Fibroblast of villous mesenchyme (primary cell): ENCODE results near the gene SCAND1. TPM values are rescaled to one million over a fixed set of nuclear protein-coding genes. Genes with fewer than 3 reads are reported as not detected.
"Not testable (repeated sequence)": the region's sequence is repeated elsewhere in the genome, so short reads cannot be mapped to it uniquely, and the experiment has no call there.

Experiments
- DNase-seq: peaks from one replicate; pipeline ENCODE4 v3.0.0-alpha.2; 2010; ENCODE audit warnings: low read depth
- H3K4me3 ChIP-seq: 2 replicates; pipeline ENCODE4 v1.5.1; 2011; ENCODE audit warnings: low read depth, mild to moderate bottlenecking, low read length
- CTCF ChIP-seq: IDR thresholded peaks from 2 replicates; pipeline ENCODE4 v1.5.1; 2012; ENCODE audit warnings: low read depth, mild to moderate bottlenecking, low read length; ENCODE audit not compliant: insufficient read depth
- total RNA-seq: library from RNA; depleted of rRNA; stranded (reverse); fragments of >200 nt; gene quantifications from 2 replicates; pipeline ENCODE4 v1.2.3, GENCODE V29; 2012

SCAND1 gene
- total RNA-seq, 1 donor, result 41.0 TPM

- H3K4me3 ChIP-seq, result peak overlapping the region; percentile 95
- TF ChIP-seq CTCF, result no peak
- DNase-seq, result peak; percentile 55
Measured at GRCh38 chr20:35952480-35953386, 1.6 kb downstream of the SCAND1 start.

GRCh38 chr20:35952080-35952479 is 2.2 kb downstream of the SCAND1 start:
- H3K4me3 ChIP-seq, DNase-seq: not testable (repeated sequence)

DNA sequence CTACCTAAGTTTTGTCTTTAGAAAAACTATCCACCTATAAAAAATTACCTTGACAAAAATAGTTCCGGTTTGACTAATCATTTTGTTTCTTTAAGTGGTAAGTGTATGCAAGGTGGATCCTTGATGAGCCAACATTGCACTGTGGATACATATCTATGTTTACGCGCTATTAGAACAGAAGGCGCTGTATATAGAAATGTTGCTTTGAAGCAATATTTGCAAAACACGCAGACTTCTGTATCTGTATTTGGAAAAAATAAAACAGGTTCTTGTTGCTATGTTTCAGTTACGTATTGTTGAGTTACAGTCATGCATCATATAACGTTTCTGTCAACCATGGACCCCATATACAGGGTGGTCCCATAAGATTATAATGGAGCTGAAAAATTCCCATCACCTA is 4.2 kb downstream of the SCAND1 start:
- no peak for TF ChIP-seq CTCF
- no peak overlapping the region for H3K4me3 ChIP-seq
- no peak for DNase-seq

- no peak for DNase-seq
- TF ChIP-seq CTCF, result no peak
- no peak overlapping the region for H3K4me3 ChIP-seq
Measured at GRCh38 chr20:35947907-35948306, 6.4 kb downstream of the SCAND1 start.

DNA sequence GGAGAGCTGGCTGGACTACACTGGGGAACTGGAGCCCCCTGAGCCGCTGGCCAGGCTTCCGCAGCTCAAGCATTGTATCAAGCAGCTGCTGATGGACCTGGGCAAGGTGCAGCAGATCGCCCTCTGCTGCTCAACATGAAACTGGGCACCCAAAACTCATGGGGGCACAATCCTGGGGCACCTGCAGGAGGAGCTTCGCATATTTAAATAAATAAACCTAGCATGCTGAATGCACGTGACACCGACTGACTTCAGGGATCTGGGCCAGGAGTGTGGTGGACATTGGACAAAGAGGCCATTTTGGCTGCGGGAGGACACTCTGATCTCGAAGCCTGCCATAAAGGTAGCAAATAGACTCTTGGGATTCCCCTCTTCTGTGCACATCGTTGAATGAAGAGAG is 6.8 kb downstream of the SCAND1 start:
- TF ChIP-seq CTCF, result peak; percentile 41
- peak; percentile 13 for DNase-seq
- no peak overlapping the region for H3K4me3 ChIP-seq

DNA sequence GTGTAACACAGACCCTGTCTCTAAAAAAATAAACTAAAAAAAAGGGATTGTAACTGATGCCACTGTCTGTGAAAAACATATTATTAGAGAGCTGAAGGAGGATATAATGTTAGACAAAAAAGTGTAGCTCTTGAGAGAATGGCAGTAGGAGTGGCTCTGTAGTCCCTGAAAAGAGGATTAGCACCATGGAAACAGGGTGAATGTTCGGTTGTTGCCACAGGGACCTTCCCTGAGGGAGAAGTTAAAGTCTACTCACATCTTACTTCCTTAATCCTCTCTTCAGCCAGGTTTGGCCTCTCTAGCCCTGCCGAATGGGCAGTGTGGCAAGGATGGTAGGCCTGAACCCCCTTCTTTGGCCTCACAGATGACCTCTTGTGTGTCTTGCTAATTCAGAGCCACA is 12.1 kb downstream of the SCAND1 start:
- TF ChIP-seq CTCF, result no peak
- H3K4me3 ChIP-seq, result no peak overlapping the region
- DNase-seq, result no peak

GRCh38 chr20:35941620-35942019 is 12.7 kb downstream of the SCAND1 start:
- TF ChIP-seq CTCF, result no peak
- H3K4me3 ChIP-seq, result no peak overlapping the region
- DNase-seq, result no peak
